OCI-LY1 (cell line): ENCODE data around the gene ST8SIA1.

Experiments used
- EZH2 ChIP-seq: fragments of 200-600 bp; sonication (generic), shearing (Covaris generic); IDR thresholded peaks from 2 replicates; pipeline ENCODE4 v1.8.0; 2017; ENCODE audit warnings: borderline replicate concordance, mixed run types, mild to moderate bottlenecking, antibody characterized with exemption, low read length, moderate library complexity, mixed read lengths
- TF ChIP-seq, protein P1 (sequence below): fragments of 200-600 bp; sonication (generic), shearing (Covaris generic); IDR thresholded peaks from 2 replicates; pipeline ENCODE4 v1.5.1; 2017; ENCODE audit warnings: mild to moderate bottlenecking, antibody characterized with exemption, low read length, moderate library complexity, mixed read lengths

DNA sequence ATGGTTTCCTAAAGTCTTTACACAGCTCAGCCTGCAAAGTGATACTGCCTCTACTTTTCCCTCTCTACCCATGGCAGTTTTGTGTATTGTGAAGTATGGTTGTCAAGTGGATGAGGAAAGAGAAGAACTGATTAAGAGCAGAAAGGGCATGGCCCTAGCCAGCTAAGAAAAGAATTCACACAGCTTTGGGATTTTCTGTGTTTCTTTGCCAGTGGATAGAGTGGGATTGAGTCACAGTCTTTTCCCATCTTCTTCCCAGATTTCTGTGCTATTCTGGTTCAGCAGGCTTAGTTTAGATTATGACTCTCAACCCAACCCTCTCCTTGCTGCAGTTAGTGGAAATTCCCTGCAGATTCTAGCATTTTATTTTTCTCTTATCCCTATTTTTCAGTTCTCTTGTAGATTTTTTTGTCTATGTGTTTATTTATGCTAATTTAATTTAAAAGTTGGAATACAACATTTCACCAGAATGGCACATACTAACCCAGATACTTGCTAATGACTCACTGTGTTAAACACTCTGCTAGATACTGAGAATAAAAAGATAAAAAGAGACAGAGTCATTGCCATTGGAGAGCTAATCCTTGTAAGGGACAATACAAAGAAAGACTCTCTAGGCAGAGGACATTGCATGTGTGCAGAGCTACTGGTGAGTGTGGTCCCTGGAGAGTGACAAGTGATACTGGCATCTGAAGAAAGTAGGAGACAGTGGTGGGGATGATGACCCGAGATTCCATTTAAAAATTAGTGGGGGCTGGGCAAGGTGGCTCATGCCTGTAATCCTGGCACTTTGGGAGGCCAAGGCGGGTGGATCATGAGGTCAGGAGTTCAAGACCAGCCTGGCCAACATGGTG, 106.3 kb downstream of the ST8SIA1 start:
- TF ChIP-seq EZH2: no peak
- TF ChIP-seq, protein P1, sequence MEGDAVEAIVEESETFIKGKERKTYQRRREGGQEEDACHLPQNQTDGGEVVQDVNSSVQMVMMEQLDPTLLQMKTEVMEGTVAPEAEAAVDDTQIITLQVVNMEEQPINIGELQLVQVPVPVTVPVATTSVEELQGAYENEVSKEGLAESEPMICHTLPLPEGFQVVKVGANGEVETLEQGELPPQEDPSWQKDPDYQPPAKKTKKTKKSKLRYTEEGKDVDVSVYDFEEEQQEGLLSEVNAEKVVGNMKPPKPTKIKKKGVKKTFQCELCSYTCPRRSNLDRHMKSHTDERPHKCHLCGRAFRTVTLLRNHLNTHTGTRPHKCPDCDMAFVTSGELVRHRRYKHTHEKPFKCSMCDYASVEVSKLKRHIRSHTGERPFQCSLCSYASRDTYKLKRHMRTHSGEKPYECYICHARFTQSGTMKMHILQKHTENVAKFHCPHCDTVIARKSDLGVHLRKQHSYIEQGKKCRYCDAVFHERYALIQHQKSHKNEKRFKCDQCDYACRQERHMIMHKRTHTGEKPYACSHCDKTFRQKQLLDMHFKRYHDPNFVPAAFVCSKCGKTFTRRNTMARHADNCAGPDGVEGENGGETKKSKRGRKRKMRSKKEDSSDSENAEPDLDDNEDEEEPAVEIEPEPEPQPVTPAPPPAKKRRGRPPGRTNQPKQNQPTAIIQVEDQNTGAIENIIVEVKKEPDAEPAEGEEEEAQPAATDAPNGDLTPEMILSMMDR: no peak
